AML-193 (cell line): ENCODE data around the gene CPEB3.
"Not testable (repeated sequence)": the region's sequence is repeated elsewhere in the genome, so short reads cannot be mapped to it uniquely, and the experiment has no call there.

Source experiments
- DNase-seq, 2 experiments: peaks; one replicate each; lab custom pipeline; 2025; lab: John Stamatoyannopoulos, UW

The CPEB3 gene

DNA sequence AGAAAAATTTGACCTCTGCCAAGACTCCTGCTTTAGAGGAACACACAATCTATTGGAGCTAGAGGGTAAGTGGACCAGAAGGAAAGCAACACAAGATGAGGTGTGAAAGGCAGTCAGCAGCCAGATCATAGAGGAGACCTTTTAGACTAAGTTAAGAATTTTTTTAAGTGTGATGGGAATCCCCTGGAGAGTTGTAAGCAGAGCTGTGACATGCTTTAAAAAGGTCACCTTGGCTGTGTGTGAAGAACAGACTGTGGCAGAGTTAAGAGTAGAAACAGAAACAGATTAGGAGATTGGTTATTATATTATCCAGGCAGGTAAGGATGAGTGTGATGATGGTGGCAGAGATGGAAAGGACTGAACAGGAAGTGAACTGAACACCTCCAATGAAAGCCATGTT is 23.5 kb downstream of the CPEB3 start:
- no peak for DNase-seq

DNA sequence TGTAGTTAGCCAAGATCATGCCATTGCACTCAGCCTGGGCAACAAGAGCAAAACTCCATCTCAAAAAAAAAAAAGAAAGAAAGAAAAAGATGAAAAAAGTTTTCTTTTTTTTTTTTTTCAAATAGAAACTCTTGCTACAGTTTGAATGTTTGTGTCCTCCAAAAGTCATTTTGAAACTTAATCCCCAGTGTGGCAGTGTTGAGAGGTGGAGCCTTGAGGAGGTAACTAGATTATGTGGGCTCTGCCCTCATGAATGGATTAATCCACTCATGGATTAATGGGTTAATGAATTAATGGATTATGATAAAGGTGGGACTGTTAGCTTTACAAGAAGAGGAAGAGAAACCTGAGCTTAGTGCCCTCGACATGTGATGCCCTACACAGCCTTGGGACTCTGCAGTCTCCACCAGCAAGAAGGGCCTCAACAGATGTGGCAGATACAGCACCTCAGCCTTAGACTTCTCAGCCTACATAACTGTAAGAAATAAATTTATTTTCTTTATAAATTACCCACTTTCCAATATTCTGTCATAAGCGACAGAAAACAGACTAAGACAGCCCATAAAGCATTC is 25.1 kb downstream of the CPEB3 start:
- DNase-seq: no peak

DNA sequence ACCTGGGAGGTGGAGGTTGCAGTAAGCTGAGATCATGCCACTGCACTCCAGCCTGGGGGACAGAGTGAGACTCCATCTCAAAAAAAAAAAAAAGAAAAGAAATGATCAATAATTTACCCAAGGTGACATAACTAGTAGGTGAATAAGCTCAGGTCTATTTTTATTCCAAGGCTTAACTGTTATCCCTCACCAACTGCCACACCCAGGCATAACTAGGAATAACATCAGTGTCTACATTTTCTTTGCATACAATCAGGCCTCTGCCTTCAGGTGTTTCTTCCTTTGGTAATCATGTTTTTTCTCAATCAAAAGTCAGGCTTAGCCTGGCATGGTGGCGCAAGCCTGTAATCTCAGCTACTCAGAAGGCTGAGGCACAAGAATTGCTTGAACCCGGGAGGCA is 26.6 kb downstream of the CPEB3 start:
- no peak for DNase-seq

DNA sequence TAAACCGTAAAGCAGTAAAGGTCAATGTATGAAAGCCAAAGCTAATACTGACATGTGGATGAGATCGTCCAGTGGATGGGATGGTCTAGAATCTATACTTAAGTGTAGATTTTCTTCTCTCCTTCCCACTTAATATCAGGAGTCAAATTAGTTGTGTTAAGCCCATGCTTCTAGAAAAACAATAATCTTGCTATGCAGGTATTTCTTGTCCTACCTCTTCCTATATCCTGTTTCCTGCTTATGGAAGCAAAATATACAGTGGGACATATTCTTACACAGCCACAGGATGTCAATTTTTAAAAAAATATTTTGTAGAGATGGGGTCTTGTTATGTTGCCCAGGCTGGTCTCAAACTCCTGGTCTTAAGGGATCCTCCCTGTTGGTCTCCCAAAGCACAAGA is 27.5 kb downstream of the CPEB3 start:
- no peak for DNase-seq

GRCh38 chr10:92248566-92248965 is 42.3 kb downstream of the CPEB3 start:
- no peak for DNase-seq

- no peak for DNase-seq
Measured at GRCh38 chr10:92244796-92245195, 46.1 kb downstream of the CPEB3 start.

- peak; percentile 51 to 58 for DNase-seq
Measured at GRCh38 chr10:92242910-92243671, 47.8 kb downstream of the CPEB3 start.

GRCh38 chr10:92242380-92242779 is 48.5 kb downstream of the CPEB3 start:
- no peak for DNase-seq

GRCh38 chr10:92241501-92241900 is 49.4 kb downstream of the CPEB3 start:
- DNase-seq: no peak

GRCh38 chr10:92241158-92241500 is 49.7 kb downstream of the CPEB3 start:
- no peak for DNase-seq

- DNase-seq: peak; percentile 90
Measured at GRCh38 chr10:92240289-92241157, 50.4 kb downstream of the CPEB3 start.

DNA sequence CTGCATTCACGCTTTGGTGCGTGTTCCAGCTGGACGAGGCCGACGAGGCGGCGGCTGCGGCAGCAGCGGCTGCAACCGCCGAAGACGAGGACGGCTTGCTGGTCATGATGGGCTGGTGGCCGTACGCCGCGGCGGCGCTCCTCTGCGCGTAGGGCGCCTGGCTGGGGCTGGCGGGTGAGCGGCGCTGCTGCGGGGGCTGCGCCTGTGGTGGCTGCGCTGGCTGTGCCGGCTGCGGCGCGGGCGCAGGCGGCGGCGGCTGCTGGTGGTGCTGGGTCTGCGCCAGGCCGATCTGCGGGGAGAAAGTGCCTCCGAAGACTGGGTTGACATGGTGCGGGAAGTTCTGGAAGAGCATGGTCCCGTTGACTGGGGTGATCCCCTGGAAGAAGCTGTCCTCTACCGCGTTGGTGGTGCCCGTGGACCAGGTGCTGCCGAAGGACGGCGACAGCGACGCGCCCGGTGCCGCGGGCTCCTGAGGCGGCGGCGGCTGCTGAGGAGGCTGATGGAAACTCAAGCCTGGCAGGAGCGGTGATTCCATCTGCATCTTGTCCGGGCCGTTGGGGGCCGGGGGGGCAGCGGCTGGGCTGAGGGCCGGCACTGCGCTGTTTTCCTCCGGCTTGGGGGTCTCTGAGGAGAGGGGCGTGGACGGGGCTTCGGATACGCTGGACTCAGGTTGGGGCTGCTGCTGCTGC is 51.1 kb downstream of the CPEB3 start:
- no peak for DNase-seq

DNA sequence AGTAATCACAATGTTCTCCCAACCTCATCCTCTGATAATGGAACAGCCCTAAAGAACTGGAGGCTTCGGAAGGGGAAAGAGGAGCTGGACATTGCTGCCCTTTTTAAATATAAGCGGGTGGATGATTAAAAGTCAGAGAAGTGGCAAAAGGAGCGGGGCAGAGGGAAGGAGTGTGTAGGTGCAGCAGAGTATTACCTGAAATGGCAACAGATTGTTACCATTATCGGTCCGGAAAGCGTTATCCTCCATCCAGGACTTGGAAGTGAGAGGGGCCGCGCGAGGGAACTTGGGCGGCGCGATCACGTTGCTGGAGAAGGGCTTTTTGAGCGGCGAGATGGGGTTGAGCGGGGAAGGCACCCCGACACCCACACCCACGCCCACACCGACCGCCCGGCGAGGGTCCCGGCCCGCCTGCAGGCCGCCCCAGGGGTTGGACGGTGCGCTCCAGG is 51.7 kb downstream of the CPEB3 start:
- no peak for DNase-seq

DNA sequence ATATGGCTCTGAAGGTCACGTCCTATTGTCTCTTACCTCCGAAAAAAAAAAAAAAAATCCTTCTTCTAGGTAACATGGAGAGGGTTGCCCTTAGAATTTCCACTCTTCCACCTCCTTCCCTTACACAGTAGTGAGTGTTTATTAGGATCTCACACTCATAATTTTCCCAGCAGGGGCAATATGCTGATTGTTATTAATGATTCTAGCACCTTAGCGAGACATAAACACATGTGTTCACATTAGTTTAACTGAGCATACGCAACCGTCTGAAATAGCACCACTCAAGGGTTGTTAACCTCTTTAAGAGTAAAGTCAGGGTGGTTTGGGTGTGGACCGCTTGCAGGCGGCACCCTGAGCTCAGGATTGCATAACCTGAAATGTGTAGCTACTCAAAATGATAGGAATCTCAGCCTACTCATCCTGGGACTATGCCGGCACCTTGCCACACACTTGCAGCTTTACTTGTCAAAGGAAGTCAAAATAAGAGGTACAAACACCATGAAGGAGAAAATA is 52.2 kb downstream of the CPEB3 start:
- no peak for DNase-seq

DNA sequence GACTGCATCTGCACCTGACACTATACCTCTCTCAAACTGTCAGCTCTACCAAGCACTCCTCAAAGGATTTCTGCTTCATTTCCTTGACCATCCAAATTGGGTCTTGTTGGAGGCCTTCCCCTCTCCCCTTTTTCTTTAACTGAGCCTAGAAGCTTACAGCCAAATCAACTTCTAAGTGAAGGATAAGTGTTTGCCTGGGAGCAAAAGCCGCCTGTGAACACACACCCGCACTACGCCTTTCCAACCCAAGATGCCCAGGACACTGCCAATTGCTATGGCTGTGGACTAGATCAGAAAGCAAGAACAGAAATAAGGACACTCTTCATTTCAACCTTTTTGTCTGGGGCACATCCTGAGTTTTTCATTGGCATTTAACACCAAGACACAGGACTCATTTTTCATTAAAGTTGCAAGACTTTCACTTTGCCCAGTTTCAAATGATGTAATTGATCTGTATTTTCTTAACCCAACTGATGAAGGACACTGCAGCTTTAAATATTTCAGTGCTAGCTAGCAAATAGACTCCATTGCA is 52.8 kb downstream of the CPEB3 start:
- DNase-seq: no peak

GRCh38 chr10:92231196-92231595 is 59.7 kb downstream of the CPEB3 start:
- DNase-seq: no peak

- DNase-seq: no peak
Measured at GRCh38 chr10:92222603-92223262, 68.1 kb downstream of the CPEB3 start.

DNA sequence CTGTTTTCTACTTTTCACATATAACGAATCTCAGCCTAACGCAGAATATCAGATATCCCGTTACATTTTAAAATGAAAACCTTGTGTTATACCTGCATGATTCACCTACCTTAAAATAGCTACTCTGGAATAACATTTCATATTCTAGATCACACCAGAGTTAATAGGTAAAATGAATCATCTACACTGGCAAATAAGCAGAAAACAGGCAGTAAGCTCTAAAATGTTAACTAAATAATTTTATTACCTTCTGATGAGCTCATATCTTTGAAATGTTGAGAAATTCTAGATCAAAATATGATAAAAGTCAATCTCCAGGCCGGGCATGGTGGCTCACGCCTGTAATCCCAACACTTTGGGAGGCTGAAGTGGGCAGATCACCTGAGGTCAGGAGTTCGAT is 71.3 kb downstream of the CPEB3 start:
- DNase-seq: no peak

- DNase-seq: no peak
Measured at GRCh38 chr10:92218569-92218968, 72.3 kb downstream of the CPEB3 start.

- DNase-seq: not testable (repeated sequence)
Measured at GRCh38 chr10:92216608-92217007, 74.3 kb downstream of the CPEB3 start.

- DNase-seq: not testable (repeated sequence)
Measured at GRCh38 chr10:92215222-92215621, 75.7 kb downstream of the CPEB3 start.
